HEK293T (cell line): ENCODE measurements around the gene MAST4.

Experiments
- ARNT ChIP-seq: fragments of 450-650 bp; IDR thresholded peaks from 2 replicates; pipeline ENCODE4 v1.6.1; 2017; ENCODE audit warnings: mild to moderate bottlenecking
- BHLHE40 ChIP-seq: fragments of 450-650 bp; IDR thresholded peaks from 2 replicates; pipeline ENCODE4 v1.6.1; 2016; ENCODE audit warnings: mild to moderate bottlenecking, moderate library complexity, borderline replicate concordance
- CTBP1 ChIP-seq: fragments of 450-650 bp; IDR thresholded peaks from 2 replicates; pipeline ENCODE4 v1.6.1; 2016; ENCODE audit warnings: borderline replicate concordance
- FOXA1 ChIP-seq: fragments of 450-650 bp; IDR thresholded peaks from 2 replicates; pipeline ENCODE4 v1.6.1; 2016; ENCODE audit warnings: mild to moderate bottlenecking
- FOXK2 ChIP-seq: fragments of 450-650 bp; IDR thresholded peaks from 2 replicates; pipeline ENCODE4 v1.6.1; 2016; ENCODE audit warnings: mild to moderate bottlenecking
- FOXM1 ChIP-seq: fragments of 450-650 bp; IDR thresholded peaks from 2 replicates; pipeline ENCODE4 v1.6.1; 2017; ENCODE audit warnings: mild to moderate bottlenecking, borderline replicate concordance
- LEF1 ChIP-seq: fragments of 450-650 bp; IDR thresholded peaks from 2 replicates; pipeline ENCODE4 v1.6.1; 2017; ENCODE audit warnings: mild to moderate bottlenecking, borderline replicate concordance
- SP1 ChIP-seq: fragments of 450-650 bp; IDR thresholded peaks from 2 replicates; pipeline ENCODE4 v1.6.1; 2017
- SUZ12 ChIP-seq: fragments of 450-650 bp; IDR thresholded peaks from 2 replicates; pipeline ENCODE4 v1.6.1; 2016; ENCODE audit warnings: mild to moderate bottlenecking
- TARDBP ChIP-seq: fragments of 450-650 bp; IDR thresholded peaks from 2 replicates; pipeline ENCODE4 v1.6.1; 2016
- ZNF384 ChIP-seq: fragments of 450-650 bp; IDR thresholded peaks from 2 replicates; pipeline ENCODE4 v1.6.1; 2016

DNA sequence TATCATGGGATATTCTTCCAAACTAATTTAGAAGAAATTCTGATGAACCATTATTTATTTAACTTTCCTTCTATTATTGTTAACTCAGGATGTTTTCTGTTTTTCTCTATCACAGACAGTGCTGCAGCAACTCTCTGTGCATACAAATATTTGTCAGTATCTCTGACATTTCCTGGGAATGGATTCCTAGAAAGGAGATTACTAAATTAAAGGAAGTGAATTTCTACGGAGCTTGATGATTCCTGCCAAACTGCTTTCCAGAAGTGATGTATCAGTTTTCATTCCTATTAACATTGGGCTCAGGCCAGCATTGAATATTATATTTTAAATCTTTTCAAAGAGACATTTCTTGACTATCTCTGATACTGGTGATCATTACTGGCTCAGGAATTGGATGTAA is 26.0 kb upstream of the MAST4 start:
- TF ChIP-seq SUZ12 (no peak), BHLHE40 (no peak), ARNT (no peak), SP1 (no peak), TARDBP (no peak), ZNF384 (no peak), FOXM1 (no peak), FOXK2 (no peak), FOXA1 (no peak), CTBP1 (no peak), LEF1 (no peak)
